IPS-11a (cell line): ENCODE data around the gene MBD4.

ENCODE experiments used
- H3K4me3 ChIP-seq: one replicate; pipeline ENCODE4 v1.5.1; 2013; ENCODE audit warnings: low read depth, low read length, control low read depth

The MBD4 gene

DNA sequence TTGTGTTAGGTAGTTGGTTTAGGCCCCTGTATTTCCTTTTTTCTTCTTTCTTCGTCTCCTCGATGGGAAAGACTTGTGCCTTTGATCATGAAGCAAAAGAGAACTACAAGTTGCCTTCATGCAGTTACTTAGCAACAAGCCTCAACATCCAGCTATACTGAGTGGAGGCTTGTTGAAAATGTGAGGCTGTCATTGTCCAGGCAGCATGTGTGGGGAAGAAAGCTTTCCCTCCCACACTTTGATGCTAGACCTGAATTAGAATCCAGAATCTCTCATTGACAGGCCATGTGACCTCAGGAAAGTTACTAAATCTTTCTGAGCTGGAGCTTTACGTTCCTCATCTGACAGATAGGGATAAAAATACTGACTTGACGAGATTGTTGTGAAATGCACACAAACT is 24.0 kb upstream of the MBD4 start:
- H3K4me3 ChIP-seq, result no peak overlapping the region

DNA sequence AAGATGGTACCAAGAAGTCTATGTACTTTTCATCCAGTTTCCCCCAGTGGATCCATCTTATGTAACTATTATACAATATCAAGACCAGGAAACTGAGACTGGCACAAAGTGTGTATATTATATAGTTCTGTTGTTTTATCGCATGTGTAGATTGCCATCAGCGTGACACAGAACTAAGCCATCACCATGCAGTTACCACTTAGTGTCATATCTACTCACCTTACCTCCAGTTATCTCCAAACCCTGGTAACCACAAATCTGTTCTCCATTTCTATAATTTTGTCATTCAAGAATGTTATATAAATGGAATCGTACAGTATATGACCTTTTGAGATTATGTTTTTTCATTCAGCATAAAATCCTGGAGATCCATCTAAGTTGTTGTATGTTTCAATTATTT is 23.3 kb upstream of the MBD4 start:
- H3K4me3 ChIP-seq, result no peak overlapping the region

DNA sequence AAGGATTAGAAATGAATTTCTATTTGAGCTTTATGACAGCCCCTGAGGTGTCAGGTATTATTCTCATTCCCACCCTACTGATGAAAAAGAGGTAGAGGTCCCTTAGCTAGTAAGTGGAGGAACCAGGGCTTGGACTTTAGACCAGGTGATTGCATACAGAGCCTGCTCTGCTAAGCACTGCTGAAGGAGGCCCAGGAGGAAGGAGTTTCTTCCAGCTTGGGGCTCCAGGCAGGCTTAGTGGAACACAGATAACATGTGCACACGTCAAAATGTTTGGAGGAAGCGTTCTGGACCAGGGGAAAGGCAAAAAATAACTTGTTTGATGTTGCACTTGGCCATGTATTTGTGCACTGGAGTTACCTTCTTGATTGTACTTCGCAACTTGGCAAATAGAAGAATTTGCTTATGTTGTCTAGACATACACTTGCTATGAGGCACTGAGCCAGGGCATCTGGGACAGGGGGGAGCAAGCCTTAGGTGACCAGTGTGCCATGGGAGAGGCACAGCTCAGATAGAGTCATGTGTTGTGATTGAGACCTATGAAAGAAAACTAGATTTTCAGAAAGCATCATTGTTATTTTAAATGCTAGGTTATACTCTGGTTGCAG is 22.7 kb upstream of the MBD4 start:
- H3K4me3 ChIP-seq, result no peak overlapping the region

DNA sequence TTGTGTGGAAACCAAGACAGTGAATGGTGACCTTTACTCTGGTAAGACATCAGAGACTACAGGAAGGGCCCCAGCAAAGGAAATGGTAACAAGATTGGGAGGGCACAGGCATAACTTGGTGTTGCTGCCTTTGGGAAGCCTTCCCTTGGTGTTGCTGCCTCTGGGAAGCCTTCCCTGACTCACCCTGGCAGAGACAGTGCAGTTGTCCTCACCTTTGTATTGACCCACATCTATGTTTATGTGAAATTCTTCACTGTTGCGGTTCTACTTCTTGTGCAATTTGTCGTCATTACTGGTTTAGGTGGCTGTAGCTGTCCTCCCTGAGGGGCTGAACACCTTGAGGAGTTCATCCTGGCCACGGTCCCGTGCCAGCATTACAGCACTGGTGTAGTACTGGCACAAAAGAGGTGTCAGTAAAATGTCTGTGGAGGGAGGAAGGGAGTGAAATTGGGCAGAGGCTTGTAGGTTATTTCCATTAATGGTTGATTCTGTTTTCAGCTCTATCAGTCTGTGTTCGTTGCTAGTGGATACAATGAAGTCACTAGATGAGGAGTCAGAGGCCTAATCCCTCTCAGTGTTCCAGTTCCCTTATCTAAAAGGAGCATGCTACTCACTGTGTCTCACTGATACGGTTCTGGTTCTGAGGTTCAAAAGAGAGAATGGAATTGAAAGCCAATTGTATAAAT is 21.9 kb upstream of the MBD4 start:
- H3K4me3 ChIP-seq, result no peak overlapping the region

DNA sequence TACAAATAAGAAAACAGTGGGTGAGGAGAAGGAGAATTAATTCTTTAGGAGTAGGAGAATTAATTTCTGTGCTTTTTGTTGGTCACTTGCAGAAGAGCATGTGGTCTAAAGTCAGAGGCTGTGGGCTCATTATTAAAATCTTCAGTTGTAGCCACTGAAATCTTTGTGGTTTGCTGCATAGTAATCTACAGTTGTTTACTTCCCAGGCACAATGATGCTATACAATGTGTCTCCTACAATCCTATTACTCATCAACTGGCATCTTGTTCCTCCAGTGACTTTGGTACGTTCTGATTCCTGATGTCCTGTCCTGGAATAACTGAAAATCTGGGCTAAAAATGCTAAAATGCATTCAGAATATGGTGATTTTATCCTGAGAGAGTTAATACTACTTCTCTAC is 21.3 kb upstream of the MBD4 start:
- no peak overlapping the region for H3K4me3 ChIP-seq

DNA sequence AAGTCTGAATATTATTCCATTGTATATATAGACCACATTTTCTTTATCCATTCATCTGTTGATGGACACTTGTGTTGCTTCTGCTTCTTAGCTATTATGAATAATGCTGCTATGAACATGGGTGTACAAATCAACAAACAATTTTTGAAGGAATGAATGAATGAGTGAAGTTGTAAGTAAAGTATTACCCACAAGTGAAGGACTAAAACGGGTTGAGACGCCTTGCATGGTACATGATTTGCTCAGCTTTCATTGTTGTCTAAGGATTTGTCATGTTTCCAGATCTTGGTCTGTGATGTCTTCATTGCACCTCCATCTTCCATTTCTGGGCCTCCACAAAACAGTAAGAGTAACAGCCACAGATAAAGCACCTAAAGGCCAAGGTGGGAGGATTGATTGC is 20.8 kb upstream of the MBD4 start:
- H3K4me3 ChIP-seq, result no peak overlapping the region

DNA sequence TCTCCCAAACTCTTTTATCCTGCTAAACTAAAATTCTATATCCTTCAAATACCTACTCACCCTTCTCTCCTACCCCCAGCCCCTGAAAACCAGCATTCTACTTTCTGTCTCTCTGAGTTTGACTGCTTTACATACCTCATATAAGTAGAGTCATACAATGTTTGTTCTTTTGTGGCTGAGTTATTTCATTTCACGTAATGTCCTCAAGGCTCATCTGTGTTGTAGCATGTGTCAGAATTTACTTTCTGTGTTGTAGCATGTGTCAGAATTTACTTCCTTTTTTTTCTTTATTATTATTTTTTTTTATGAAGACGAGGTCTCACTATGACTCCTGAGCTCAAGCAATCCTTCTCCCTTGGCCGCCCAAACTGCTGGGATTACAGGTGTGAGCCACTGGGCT is 20.4 kb upstream of the MBD4 start:
- no peak overlapping the region for H3K4me3 ChIP-seq

DNA sequence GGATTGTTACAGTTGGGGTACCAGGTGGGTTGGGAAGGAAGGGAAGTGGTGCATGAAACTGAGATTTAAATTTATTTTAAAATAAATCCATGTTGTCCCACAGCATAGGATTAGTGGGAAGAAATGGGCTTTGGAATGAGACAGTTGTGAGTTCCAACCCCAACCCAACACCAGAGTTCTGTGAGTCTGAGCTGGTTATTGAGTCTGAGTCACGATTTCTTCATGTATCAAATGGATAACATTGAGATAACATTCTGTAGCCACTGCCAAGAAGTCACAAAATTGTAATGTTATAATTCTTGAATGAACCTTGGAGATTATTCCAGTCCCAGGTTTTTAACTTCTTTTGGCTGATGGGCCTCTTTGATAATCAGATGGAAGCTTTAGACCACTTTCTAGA is 14.0 kb upstream of the MBD4 start:
- H3K4me3 ChIP-seq, result no peak overlapping the region

DNA sequence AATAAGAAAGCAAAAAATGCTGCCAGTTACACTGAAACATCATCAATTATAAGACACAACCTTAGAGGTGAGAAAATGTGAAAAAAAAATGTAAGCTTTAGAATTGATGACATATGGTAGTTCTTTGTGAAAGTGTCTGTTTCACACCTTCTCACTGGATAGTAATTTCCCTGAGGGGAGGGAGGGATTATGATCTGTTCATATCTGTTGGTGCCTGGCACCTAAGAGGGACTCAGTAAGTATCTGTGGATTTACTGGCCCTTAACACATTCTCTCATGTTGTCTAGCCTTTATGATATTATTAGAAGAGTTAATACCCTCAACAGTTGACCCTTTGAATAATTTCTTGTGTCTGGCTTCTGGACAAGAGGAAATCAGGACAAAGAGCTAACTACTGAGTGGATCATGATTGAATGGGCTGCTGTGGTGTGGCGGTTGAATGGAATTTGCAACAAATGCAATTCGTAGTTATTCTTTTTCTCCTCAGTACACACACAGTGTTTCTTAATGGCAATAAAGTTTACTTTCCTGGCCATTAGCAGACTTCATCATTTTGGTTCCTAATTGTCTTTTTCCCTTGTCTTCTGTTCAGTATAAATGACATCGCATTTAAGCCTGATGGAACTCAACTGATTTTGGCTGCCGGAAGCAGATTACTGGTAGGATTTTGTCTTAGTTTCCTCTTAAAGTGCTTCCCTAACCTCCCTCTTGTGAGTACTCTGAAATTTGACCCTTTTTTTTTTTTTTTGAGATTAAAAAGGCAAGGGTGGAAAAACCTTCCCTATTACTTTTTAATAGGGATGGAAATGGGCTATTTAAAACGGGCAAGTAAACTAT is 9.7 kb upstream of the MBD4 start:
- no peak overlapping the region for H3K4me3 ChIP-seq

DNA sequence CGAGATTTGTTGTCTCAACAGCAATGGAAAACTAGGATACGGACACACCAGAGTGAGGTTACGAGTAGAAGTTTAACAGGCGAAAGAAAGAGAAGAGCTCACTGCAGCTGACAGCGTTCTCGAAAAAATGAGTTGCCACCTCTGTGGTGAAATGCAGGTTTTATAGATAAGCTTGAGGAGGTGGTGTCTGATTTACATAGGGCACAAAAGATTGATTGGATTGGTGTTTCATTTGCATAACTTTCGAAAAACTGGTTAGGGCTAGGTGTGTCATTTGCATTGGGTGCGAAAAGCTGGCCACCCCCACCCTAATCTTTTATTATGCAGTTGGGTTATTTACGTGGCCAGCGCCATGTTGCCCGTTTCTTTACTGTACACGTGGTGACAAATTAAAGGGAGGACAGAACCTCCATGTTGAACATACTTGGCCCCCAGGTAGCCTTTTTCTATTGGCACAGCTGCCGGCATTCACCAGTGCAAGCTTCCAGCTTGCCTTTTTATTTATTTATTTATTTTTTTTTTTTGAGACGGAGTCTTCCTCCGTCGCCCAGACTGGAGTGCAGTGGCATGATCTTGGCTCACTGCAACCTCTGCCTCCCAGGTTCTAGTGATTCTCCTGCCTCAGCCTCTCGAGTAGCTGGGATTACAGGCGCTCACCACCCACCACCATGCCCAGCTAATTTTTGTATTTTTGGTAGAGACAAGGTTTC is 8.6 kb upstream of the MBD4 start:
- H3K4me3 ChIP-seq, result no peak overlapping the region

DNA sequence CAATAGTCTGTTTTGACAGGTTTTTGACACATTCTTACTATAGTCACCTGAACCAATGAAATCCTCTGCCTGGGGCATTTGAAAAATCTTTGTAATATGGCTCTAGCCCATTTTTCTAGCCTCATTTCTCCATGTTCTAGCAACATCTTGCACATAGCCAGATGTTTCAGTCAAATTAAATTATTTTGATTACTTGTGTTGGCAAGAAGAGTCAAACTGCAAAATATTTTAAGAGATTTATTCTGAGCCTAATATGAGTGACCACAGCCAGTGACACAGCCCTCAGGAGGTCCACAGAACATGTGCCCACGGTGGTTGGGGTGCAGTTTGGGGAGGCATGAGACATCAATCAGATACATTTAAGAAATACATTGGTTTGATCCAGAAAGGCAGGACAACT is 7.2 kb upstream of the MBD4 start:
- no peak overlapping the region for H3K4me3 ChIP-seq

DNA sequence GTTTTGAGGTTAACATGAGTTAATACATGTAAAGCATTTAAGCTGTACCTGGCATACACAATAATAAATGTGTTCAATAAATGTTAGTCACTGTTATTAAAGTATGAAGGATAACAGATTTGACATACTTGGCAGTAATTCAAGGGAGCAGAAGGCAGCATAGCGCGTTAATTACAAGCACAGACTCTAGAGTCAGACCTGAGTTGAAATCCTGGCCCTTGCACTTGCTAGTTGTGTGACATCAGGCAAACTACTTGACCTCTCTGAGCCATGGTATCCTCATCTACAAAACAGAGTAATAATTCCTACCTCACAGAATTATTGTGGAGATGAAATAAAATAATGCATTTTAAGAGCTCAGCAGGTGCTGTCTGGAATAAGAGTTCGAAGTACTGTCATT is 5.7 kb upstream of the MBD4 start:
- no peak overlapping the region for H3K4me3 ChIP-seq

DNA sequence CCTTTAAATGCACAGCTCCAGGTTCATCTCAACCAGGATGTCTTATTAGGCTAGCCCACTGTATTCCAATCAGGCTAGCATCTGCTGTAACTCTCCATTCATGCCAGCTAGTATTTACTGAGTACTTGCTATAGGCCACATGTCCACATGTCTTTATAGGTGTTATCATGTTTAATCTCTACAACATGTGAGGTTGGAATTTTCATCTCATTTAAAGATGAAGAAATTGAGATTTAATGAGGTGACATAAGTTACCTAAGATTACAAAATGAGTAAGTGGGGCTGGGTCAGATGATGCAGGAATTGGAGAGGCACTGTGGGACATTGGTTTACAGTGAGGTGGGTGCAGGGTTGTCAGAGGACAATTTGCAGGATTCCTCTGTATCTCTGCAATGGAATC is 3.2 kb upstream of the MBD4 start:
- no peak overlapping the region for H3K4me3 ChIP-seq

DNA sequence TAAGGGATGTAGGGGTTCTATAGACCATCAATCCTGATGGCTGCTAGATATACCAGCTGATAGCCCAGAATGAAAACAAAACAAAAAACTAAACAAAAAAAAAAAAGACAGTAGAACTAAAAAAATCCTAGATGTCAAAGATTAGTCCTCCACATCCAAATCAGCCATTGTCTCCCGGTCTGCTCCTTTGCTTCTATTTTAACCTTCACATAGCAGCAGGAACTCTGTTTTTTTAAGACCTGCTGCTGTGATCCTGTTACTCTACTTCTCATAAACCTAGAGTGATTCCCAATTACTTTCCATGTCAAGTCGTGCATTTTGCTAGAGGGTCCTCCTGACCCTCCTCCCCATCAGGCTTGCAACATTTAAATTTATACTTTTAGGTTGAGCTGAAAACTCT is 2.7 kb upstream of the MBD4 start:
- H3K4me3 ChIP-seq, result no peak overlapping the region

DNA sequence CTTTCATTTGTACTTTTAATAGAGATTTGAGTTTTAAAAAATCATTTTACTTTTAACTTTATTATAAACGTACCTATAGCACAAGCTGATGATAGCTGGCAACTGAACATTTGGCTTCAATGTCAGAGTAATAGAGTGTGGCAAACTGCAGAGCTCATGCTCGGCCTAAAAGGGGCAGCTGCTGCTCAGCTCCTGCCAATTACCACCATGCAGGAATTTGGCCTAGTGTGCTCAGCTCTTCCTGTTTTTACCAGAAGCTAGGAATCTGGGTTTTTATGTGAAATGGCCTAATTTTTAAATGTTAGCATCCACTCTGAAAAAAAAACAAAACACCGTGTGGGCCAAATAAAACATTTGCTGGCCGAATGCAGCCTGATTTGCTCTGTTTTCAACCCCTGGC is 2.0 kb upstream of the MBD4 start:
- no peak overlapping the region for H3K4me3 ChIP-seq

DNA sequence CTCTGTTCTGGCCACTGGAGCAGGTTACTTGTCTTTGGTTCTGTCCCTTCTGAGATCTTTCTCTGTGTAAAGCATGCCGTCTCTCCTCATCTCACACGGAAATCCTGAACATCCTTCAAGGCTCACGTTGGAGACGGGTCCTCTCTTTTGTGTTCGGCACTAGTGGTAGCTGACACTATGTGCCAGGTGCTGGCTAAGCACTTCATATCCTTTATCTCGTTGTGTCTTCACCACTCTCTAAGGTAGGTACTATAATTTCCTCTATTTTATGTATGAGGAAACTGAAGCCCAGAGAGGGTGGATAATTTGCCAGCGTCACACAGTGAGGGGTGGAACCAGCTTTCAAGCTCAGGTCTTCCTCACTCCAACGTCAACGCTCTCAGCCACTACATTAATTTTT is 1.5 kb upstream of the MBD4 start:
- no peak overlapping the region for H3K4me3 ChIP-seq

DNA sequence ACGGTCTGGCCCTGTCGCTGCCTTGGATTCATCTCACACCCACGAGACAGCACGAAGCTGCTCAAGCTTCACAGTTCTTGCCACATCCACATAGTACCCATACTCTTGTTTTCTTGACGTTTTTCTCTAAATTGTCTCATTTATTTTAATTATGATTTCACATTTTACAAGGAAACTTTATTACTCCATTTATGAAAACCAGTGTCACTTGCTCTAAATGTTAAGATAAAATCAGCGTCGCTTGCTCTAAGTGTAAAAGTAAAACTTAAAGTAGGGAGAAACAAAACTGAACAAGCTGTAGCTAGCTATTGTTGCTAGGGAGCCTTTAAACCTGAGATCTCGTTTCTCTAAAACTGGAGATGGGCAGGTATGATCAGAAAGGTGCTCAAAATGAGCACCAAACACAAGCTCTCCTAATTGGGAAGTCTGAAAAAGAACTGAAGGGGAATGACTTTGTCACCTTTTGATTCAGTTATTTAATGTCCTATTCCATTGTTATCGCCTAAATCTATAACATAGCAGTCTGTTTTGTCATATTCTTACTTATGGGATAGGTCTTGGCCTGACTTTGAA is 956 bp upstream of the MBD4 start:
- peak overlapping the region; percentile 83 for H3K4me3 ChIP-seq

DNA sequence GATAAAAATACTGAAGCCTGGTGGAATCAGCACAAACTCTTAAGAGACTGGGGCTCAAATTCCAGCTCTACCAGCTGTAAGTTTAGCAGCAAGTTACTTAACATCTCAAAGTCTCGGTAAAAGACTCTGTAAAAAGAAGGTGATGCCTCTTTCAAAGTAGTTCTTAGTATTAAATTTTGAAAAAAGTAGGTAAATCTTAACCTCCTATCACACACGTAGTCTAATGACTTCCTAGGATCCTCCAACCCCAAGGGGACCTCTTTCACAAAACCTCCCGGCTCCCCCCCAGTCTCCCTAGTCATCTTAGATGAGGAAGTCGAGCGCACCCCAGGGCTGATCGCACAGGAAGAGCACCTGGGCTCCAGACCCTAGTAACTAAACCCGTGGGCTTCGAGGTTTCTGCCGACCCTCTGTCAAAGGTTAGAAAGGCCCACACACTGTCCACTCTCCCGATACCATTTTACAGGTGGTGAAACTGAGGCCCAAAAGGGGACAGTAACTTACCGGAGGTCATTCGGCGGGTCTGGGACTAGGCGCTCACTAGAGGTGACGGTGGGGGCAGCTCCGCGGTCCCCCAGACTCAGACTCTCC is 427 bp downstream of the MBD4 start:
- H3K4me3 ChIP-seq, result peak overlapping the region; percentile 92

DNA sequence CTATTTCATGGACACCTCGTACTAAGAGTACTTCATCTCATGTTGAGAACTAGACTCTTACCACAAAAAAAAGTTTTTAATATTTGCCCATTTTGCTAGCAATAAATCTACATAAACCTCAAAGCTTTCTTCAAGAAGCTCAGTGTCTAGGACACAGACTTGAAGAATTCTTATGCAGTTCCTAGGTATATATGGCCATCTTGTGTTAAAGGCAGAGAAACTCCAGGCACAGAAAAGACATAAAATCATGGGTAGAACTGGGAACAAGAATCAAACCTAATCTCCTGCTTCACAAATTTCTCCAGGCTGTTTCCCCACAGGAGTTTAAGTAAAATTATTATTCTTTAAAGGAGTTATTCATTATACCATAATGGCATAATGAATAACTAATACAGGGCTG is 4.4 kb downstream of the MBD4 start:
- H3K4me3 ChIP-seq, result no peak overlapping the region

DNA sequence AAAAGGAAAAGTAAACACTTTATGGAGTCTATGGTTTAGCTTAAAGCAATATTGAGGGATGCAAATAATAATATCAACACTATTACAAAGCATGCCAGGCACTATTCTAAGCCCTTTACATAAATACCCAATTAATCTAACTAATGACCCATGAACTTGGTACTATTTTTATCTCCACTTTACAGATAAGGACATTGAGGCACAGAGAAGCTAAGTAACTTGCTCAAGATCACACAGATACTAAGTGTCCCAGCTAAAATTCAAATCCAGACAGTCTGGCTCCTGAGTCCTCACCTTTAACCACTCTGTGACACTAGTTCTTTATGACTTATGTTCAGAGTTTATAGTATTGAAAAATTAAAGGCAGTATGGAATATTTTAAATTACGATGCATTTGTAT is 5.6 kb downstream of the MBD4 start:
- H3K4me3 ChIP-seq, result no peak overlapping the region

DNA sequence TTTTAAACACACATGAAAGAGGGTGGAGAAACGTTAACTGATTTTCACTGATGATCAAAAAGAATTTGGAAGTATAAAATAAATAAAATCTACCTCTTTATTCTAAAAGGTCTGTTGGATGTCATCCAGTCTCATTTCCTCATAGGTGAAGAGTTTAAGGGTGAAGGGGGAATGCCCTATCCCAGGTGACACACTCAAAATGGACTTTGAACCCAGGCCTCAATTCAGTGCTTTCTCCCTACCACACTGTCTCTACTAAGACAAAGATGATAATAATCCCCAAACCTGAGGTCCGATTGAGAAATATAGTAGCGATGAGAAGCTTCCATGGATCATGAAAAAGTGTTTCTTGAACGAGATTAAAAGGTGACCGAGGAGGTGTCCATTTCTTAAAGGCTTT is 6.2 kb downstream of the MBD4 start:
- no peak overlapping the region for H3K4me3 ChIP-seq
